Vagina (tissue), 2 donors: ENCODE results near the gene TBC1D24. TPM values are rescaled to one million over a fixed set of nuclear protein-coding genes. Genes with fewer than 3 reads are reported as not detected.
"Not testable (repeated sequence)": the region's sequence is repeated elsewhere in the genome, so short reads cannot be mapped to it uniquely, and the experiment has no call there.

Source experiments
- DNase-seq, 2 donors: peaks; one replicate each; pipeline ENCODE4 v3.0.0-alpha.2; 2017; ENCODE audit errors: extremely low spot score in 2 of 2
- H3K27ac ChIP-seq: fragments of 200-600 bp; sonication (generic); one replicate; pipeline ENCODE4 v1.5.1; 2019
- H3K27me3 ChIP-seq: fragments of 200-600 bp; sonication (generic); one replicate; pipeline ENCODE4 v1.5.1; 2019
- H3K36me3 ChIP-seq, 2 donors: fragments of 200-600 bp; sonication (generic); one replicate each; pipeline ENCODE4 v1.5.1; 2017 to 2019
- H3K4me1 ChIP-seq: fragments of 200-600 bp; sonication (generic); one replicate; pipeline ENCODE4 v1.5.1; 2019
- H3K4me3 ChIP-seq, 2 donors: fragments of 200-600 bp; sonication (generic); 1 replicate in 1 of 2; 2 replicates in 1 of 2; pipeline ENCODE4 v1.5.1; 2016 to 2019
- H3K9me3 ChIP-seq: fragments of 200-600 bp; sonication (generic); one replicate; pipeline ENCODE4 v1.5.1; 2019
- CTCF ChIP-seq, 3 experiments: fragments of 450-650 bp in 2 of 3; fragments of 200-600 bp in 1 of 3; sonication (generic) in 1 of 3; IDR thresholded peaks; one replicate each; pipeline ENCODE4 v1.5.1; 2017 to 2019; ENCODE audit warnings: antibody characterized with exemption in 3 of 3, mild to moderate bottlenecking in 2 of 3, moderate library complexity in 2 of 3
- POLR2A ChIP-seq, 2 donors: fragments of 450-650 bp; IDR thresholded peaks; one replicate each; pipeline ENCODE4 v1.6.1; 2017; ENCODE audit warnings: antibody characterized with exemption in 2 of 2, mild to moderate bottlenecking in 2 of 2, moderate library complexity in 2 of 2
- POLR2AphosphoS5 ChIP-seq, 2 donors: sonication (generic); formaldehyde crosslinking; IDR thresholded peaks; one replicate each; pipeline ENCODE4 v1.9.0; 2017; ENCODE audit warnings: antibody characterized with exemption in 2 of 2, mild to moderate bottlenecking in 2 of 2, low read depth in 1 of 2; ENCODE audit not compliant: insufficient read depth in 1 of 2
- intact Hi-C: fragments of 100-400 bp; cut with DNase I; formaldehyde crosslinking; loops from one replicate; pipeline ENCODE4 v1.15.1; 2023
- total RNA-seq: library from RNA; depleted of rRNA; stranded (reverse); fragments of >200 nt; gene quantifications from one replicate; pipeline ENCODE4 v1.2.3, GENCODE V29; 2016

Gene TBC1D24
- total RNA-seq, 1 donor from 2014 or later = 9.6 TPM

GRCh38 chr16:2530629-2531318 is 55.8 kb downstream of the TBC1D24 start:
- Histone ChIP-seq H3K36me3 (peaks cover 0 to 26% of the 10 kb centered on the region in 2 donors), H3K9me3 (no peaks in the 10 kb centered on the region), H3K4me1 (peaks cover 17% of the 10 kb centered on the region), H3K27me3 (no peaks in the 10 kb centered on the region), H3K27ac (peak overlapping the region; percentile 99), H3K4me3 (no peak overlapping the region)
- no peak for DNase-seq
- intact Hi-C loops = no loop called here
- no peak for TF ChIP-seq POLR2A (IDR thresholded peaks at IDR 0.05)

GRCh38 chr16:2531371-2531695 is 56.4 kb downstream of the TBC1D24 start, which contains the start of gene CEMP1:
TSS of gene CEMP1 (minus strand) at chr16:2531408. CDS start at chr16:2531073, 335 bp downstream.
- Histone ChIP-seq H3K4me3 (peak within 1 kb of the TSS; percentile 83 to 88), H3K36me3 (peaks cover 0 to 22% of the 10 kb centered on the region in 2 donors), H3K27ac (peak within 1 kb of the TSS; percentile 99), H3K9me3 (no peaks in the 10 kb centered on the region), H3K4me1 (peaks cover 23% of the 10 kb centered on the region), H3K27me3 (no peaks in the 10 kb centered on the region)
- no peak for DNase-seq
- intact Hi-C loops = no loop called here
- TF ChIP-seq CTCF (IDR thresholded peaks at IDR 0.05) = no peak
- no peak for TF ChIP-seq POLR2A (IDR thresholded peaks at IDR 0.05)
- no peak for TF ChIP-seq POLR2AphosphoS5 (IDR thresholded peaks at IDR 0.05; ENCODE audit: insufficient read depth in 1 of 2, low read depth in 1 of 2)

- Histone ChIP-seq H3K27ac (peak overlapping the region; percentile 99), H3K27me3 (no peaks in the 10 kb centered on the region), H3K36me3 (peaks cover 0 to 21% of the 10 kb centered on the region in 2 donors), H3K9me3 (no peaks in the 10 kb centered on the region), H3K4me3 (peak overlapping the region; percentile 83 to 88), H3K4me1 (peaks cover 29% of the 10 kb centered on the region)
- peak in 1 of 2 donors; percentile 98 for DNase-seq
- intact Hi-C loops = no loop called here
- TF ChIP-seq POLR2AphosphoS5 (IDR thresholded peaks at IDR 0.05; ENCODE audit: insufficient read depth in 1 of 2, low read depth in 1 of 2) (peak; percentile 93 to 95), CTCF (IDR thresholded peaks at IDR 0.05) (no peak), POLR2A (IDR thresholded peaks at IDR 0.05) (peak in 1 of 2 donors; percentile 60)
These were observed 57.0 kb downstream of the TBC1D24 start for GRCh38 chr16:2531696-2532493.

GRCh38 chr16:2532494-2533141 is 57.7 kb downstream of the TBC1D24 start:
- TF ChIP-seq POLR2A (IDR thresholded peaks at IDR 0.05) (no peak), POLR2AphosphoS5 (IDR thresholded peaks at IDR 0.05; ENCODE audit: insufficient read depth in 1 of 2, low read depth in 1 of 2) (peak in 1 of 2 donors; percentile 61), CTCF (IDR thresholded peaks at IDR 0.05) (peak in 1 of 3 experiments; percentile 5)
- peaks cover 32% of the 10 kb centered on the region for H3K4me1 ChIP-seq
- no peaks in the 10 kb centered on the region for H3K27me3 ChIP-seq
- intact Hi-C loops = no loop called here
- H3K36me3 ChIP-seq = peaks cover 0 to 20% of the 10 kb centered on the region in 2 donors
- no peaks in the 10 kb centered on the region for H3K9me3 ChIP-seq
- no peak for DNase-seq
- H3K4me3 ChIP-seq = peak overlapping the region; percentile 83 to 88
- peak overlapping the region; percentile 99 for H3K27ac ChIP-seq

GRCh38 chr16:2533142-2533755 is 58.3 kb downstream of the TBC1D24 start:
- intact Hi-C loops, DNase-seq: not testable (repeated sequence)

More at GRCh38 chr16:2533142-2533755, 58.3 kb downstream of the TBC1D24 start:
- Histone ChIP-seq H3K27ac (peak overlapping the region; percentile 99), H3K4me3 (peak overlapping the region; percentile 83 to 88), H3K36me3 (peaks cover 0 to 14% of the 10 kb centered on the region in 2 donors), H3K4me1 (peaks cover 32% of the 10 kb centered on the region)
- not testable (repeated sequence) for H3K27me3 ChIP-seq, H3K9me3 ChIP-seq
